Amniotic epithelial cell (primary cell): Measurements from ENCODE around the gene SPOCK3.
A peak's percentile ranks its signal among the peaks of the same experiment; 100 is the strongest.
"Not testable (repeated sequence)": the region's sequence is repeated elsewhere in the genome, so short reads cannot be mapped to it uniquely, and the experiment has no call there.

ENCODE experiments used
- DNase-seq: peaks from one replicate; pipeline ENCODE4 v3.0.0-alpha.2; 2010; ENCODE audit warnings: low read depth

Gene SPOCK3

DNA sequence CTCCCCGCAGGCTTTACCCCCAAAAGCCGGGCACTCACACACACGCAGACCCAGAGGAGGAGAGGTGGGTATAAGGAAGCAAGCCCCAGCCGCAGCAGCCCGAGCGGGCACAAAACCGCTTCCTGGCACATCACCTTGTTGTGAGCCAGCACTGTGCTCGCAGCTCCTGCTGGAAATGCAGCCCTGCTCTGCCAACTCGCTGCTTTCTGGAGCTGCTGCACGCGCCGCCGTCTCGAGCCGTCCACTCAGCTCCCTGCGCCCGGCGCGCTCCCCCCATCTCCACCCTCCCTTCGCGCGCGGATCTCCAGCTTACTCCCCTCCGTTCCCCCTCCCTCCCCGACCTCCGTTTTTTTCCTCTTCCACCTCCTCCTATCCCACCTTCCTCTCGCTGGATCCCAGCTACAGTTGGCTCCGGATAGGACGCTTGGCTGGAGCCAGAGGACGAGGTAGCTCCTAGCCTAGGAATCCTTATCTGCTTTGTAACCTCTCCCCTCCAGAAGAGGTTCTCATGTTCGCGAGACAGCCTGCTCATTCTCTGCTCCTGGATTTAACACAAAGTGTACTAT lies at the start of gene SPOCK3:
Gene SPOCK3, minus strand, starts transcription at position 179 of the 566 bp plus-strand sequence.
- DNase-seq: peak; percentile 35

DNA sequence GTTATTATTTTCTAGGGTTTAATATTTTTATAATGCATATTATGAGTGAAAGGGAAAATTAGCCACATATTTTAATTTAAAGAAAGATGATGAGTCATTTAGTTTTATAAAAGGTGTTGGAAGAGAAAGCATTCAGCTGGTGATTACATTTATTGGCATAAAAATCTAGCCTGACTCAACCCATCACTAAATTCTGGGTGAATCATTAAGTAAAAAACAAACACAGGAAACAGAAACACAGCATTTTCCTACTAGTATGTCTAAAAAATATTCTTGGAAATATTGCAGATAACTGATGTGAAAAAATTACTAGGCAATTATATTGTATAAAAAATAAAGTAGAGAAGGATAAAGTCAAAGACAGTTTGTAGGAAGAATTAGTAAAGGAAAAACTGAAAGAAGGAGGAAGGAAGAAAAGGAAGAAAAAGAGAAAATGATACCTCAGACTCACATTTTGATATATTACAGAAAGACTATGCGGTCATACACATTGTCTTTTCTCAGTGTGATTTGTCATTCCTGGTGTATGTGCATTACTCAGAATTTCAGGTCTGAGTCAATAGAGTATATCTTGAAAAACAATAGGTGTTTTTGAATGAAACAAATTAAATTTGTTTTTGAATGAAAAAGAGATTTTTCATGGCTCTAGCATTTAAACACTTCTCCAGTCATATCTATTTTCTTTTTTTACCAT lies 48.0 kb upstream of the SPOCK3 start:
- no peak for DNase-seq

DNA sequence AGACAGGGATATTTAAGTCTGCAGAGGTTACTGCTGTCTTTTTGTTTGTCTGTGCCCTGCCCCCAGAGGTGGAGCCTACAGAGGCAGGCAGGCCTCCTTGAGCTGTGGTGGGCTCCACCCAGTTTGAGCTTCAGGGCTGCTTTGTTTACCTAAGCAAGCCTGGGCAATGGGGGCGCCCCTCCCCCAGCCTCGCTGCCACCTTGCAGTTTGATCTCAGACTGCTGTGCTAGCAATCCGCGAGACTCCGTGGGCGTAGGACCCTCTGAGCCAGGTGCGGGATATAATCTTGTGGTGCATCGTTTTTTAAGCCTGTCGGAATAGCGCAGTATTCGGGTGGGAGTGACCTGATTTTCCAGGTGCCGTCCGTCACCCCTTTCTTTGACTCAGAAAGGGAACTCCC lies 47.3 kb upstream of the SPOCK3 start:
- DNase-seq: not testable (repeated sequence)

GRCh38 chr4:167274351-167274750 lies 40.1 kb upstream of the SPOCK3 start:
- no peak for DNase-seq

- no peak for DNase-seq
Observed at GRCh38 chr4:167265231-167265630, 30.9 kb upstream of the SPOCK3 start.

DNA sequence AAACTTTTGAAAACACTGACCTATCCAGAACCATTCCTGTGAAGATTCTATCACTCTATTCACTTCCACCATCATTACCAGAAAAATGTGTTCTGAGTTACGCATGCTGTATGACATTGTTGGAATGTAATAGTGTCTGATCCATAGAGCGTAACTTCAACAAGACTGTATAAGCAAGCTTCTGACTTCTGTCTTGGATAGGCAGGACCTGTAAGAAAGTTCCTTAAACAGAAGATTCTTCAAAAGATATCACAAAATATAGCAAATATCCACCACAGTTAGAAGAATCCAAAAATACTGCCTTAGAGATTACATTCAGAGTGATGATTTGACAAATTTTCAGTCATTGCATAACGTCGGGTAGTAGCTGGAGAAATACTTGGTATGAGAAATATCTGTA lies 14.0 kb upstream of the SPOCK3 start:
- DNase-seq: no peak

- no peak for DNase-seq
Observed at GRCh38 chr4:167239627-167240026, 5.3 kb upstream of the SPOCK3 start.

DNA sequence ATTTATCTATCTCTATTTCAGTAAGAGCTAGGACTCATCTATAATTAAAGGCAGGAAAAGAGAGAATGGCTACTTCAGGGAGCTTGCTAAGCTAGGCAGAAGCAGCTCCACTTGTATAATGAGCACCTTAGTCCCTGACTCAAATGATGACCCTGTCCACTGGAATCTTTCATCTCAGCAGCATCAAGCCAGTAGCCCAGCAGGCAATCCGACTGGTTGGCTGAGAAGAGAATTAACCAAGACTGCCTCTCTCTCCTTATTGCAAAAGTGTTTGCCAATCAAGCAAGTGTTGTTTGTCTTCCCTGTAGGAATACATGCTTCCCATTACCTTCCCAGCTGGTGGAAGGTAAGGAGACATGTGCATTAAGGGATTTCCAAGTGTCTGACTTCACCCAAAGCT lies 3.9 kb upstream of the SPOCK3 start:
- DNase-seq: no peak

DNA sequence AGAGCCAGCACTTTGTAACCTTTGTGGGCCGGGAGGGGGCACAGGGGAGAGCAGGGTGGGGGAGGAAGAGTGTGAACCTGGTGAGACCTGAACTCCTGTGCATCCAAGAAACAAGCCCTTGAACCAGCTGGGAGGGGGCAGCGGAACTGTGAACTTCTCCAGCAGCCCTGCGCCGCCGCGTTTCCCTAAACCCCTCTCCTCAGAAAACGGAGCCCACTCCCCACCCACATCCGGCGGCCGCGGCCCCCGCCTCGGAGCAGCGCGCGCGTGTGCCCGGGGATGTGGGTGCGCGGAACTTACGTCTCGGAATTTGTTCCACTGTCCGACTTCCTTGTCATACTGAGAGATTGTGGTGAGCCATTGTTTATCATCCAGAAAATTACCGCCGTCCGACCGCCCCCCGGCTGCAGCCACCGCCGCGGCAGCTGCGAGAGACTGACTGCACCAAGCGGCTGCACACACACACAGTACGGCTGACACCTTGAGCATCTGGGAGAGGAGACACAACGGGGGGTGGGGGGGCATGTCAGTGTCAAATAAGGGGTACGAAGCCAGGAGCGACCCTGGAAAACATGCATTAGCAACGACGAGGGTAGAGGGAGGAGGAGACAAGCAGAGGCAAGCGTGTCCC lies 494 bp downstream of the SPOCK3 start:
- no peak for DNase-seq

DNA sequence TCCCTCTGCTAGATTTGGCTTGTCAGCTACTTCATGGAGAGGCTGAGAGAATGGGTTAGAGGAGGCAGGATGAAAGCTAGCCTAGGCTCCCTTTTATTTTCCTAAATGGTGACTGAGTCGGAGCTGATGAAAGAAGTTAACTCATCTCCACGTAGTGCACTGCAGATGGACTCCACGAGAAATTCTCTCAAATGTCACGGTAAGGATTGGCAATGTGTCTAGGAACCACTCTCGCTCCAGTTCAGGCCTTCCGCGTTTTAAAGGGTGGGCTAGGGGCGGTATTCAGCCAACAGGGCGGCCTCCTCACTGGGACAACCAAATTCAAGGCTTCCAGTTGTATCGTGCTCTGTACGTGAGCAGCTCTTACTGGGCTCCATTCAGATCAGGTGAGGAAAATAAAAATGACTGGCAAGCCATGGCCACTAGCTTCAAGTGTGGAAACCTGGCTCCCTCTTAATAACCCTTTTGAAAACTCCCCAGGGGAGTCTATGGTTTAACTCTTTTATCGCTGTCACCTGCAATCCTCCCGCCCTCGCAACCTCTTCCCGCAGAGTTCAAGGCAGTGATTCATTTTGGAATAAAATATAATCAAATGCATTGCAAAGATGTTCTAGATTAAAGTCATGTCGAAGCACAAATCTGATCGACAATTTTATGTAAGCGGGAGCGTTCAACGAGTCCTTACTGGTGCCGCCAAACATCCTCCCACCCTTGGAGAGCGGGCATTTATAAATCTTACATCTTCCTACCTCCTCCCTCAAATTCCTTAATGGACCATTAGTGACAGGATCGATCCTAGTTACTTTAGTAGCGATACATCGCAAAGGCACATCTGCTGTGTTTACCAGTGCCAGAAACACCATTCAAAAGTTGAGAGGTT lies 1.2 kb downstream of the SPOCK3 start:
- no peak for DNase-seq

- DNase-seq: no peak
Observed at GRCh38 chr4:167230744-167231143, 3.5 kb downstream of the SPOCK3 start.

DNA sequence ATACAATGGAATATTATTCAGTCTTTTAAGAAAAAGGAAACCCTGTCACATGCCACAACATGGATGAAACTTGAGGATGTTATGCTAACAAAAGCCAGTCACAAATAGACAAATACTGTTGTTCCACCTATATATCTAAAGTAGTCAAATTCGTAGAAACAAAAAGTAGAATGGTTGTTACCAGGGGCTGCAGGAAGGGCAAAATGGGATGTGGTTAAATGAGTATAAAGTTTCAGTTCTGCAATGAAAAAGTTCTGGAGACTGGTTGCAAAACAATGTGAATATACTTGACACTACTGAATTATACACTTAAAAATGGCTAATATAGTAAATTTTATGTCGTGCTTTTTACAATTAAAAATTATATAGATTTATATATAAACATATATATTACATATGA lies 12.2 kb downstream of the SPOCK3 start:
- no peak for DNase-seq

- DNase-seq: no peak
Observed at GRCh38 chr4:167221084-167221483, 13.2 kb downstream of the SPOCK3 start.

DNA sequence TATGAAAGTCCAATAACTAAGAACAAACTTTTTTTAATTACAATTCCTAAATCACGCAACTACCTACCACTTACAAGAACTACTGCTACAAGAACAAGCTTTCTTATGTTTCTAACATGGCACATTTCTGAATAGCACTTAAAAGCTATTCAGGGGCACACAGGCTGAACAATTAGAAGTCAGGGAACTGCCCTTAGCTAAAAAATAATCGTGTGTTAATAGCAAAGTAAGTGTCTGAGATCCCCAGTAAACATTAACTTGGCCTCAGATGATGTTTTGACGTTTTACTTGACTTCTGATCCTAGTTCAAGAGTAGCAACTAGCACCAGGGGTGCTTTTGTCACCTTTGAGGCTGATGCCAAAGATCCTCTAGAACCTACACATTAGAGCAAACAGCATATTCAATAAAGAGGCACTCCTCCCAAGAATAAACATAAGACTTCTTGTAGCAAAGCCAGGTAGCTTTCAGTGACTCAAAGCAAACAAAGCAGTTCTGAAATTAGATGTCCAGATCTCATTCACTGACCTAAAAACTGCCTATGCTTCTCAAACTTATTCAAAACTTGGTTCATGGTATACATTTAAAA lies 16.2 kb downstream of the SPOCK3 start:
- DNase-seq: no peak

- no peak for DNase-seq
Observed at GRCh38 chr4:167216783-167217182, 17.5 kb downstream of the SPOCK3 start.

DNA sequence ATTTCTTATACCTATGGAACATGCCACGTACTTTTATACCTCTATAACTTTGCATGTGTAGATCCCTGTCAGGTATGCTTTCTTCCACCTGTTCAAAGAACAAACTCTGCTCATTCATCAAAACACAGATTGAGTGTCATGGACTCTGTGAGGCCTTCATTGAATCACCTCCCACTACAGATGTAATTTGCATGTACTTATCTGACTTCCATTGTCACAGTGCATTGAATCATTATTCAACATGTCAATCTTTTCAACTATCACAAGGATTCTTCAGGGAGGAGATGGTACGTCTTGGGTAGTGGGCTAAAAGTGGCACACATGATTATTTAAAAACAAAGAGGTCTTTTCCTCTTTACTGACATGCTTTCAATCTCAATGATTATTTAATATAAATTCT lies 24.1 kb downstream of the SPOCK3 start:
- DNase-seq: no peak

DNA sequence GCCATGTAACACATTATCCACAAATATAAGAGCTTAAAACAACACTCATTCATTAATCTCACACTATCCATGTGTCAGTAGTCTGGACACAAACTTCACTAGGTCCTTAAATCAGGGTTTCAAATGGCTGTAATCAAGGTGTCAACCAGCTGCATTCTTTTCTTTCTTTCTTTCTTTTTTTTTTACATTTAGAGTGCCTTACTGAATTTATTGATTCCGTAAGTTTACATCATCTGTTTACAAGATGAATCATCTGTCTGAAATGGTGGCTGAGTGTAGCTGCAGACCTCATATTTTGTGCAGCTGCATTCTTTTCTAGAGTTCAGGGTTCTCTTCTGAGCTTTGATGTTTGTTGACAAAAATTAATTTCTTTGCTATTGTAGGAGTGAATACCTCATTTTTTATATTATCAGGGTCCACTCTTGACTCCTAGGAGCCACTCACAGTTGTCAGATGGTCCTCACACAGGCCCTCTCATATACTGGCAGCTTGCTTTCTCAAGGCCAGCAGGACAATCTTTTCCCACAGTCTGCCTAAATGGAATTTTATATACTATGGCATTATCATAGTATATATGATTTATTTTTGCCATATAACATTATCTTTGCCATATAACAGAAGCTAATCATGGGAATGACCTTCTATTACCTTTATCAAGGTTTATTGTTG lies 37.8 kb downstream of the SPOCK3 start:
- no peak for DNase-seq

DNA sequence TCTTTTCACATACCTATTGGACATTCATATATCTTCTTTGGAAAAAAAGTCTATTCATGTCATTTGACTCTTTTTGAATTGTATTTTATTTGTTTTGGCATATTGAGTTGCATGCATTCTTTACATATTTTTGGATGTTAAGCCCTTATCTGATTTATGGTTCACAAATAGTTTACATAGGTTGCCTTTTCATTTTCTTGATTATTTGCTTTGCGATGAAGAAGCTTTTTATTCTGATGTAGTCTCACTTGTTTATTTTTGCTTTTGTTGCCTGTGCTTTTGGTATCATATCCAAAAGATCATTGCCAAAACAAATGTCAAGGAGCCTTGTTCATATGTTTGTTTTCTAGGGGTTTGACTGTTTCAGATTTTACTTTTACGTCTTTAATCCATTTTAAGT lies 43.9 kb downstream of the SPOCK3 start:
- DNase-seq: no peak

DNA sequence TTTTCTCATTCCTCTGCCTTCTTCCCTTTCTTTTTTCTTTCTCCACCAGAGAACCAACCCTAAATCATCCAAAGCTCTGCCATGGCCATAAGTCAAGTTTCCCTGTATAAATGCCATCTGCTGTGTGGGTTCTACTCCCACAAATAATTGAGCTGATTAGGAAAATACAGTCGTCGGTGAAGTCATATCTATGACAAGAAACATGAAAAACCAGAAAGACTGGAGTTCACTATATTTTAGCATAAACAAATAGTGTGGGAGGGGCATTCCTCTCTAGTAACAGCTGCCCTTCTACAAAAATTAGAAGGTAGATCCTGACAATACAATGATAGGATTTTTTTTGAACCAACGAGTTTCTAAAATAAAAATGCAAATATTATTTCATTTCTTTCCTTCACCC lies 48.8 kb downstream of the SPOCK3 start:
- no peak for DNase-seq

DNA sequence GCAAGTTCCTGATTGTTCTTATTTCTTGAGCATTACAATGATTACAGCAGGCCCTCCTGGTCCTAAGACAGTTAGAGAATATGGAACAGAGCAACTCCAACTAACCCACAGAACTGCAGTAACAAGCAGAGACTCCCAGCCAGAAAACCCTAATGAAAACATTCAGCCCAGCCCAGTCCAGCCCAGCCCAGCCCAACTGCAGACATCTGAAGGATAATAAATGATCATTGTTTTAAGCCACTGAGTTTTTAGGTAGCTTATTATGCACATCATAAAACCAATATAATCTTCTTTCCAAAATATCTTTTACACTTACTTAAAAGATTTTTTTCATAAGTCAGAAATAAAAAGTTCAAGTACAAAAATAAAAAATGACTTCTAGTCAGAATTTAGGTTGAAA lies 51.3 kb downstream of the SPOCK3 start:
- DNase-seq: no peak

- no peak for DNase-seq
Observed at GRCh38 chr4:167177925-167178324, 56.4 kb downstream of the SPOCK3 start.
